ENCODE measurements around the gene MGLL.

The MGLL gene

DNA sequence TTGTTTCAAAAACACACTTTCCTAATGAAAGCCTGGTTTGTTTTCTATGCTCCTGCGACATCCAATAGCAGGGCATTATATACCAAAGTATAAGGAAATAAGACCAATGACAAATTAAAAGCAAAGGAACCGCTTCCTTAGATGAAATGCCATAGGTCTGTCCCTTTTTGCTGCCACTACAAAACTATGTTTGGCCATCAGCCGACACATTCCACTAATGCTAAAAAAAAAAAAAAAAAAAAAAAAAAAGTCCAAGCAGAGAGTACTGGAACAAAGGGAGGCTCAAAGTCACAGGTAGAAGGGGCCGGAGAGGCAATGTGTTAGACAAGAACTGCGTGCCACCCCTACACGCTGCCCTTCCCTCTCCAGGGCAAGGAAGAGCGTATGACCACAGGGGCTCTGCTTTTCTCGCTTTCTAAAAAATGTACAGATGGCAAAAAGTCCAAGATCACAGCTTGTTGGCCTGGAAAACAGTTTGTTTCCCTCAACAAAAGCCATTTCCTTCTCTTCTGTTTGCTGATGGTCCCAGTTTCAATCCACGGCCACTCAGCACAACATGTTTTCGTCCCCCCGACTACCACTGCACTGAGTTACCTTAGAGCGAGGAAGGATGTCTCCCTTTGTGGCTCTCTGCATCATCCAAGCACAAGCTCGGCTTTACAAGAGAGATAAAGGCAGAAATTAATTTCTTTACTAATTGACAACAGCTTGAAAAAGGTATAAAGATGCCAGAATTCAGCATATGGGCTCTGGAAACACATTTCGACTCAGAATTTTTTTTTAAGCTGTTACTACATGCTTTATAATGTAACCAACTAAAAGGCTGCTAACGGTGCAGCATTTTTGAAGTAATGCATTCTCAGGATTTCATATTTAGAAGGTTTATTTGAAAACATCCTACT is 78.7 kb downstream of the MGLL start:
- DNase-seq (ENCODE audit: extremely low read depth in 1 of 2, low read depth in 1 of 2) = no peak

DNA sequence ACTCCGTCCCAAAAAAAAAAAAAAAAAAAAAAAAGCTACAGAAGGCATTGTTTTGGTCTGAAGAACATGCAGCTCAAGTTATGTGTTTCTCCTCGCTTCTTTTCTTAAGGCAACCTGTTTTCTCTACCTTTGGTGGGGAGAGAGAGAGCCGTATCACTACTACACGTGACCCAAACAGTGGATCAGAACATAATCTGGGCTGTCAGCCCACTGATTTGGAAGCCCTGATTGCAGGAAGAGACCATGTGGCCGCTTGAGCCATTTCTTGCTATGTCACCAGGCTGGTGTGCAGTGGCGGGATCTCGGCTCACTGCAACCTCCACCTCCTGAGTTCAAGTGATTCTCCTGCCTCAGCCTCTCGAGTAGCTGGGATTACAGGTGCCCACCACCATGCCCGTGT is 79.7 kb downstream of the MGLL start:
- no peak for DNase-seq (ENCODE audit: extremely low read depth in 1 of 2, low read depth in 1 of 2)

DNA sequence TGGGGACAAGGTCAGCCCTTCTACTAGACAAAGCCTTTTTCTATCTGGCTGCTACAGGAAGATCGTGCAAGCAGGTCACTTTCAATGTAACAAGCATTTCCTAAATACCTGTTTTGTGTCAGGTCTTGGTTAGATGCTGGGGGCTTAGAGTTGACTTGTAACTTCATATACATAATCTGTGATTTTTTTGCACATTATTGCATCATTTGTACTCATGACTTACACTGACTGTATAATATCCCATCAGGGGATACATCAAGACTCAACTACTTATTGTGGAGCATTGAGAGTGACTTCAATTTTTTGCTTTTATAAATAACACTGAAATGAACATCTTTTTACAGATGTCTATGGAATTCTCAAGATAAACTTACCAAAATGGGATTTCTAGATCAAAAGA is 80.6 kb downstream of the MGLL start:
- no peak for DNase-seq (ENCODE audit: extremely low read depth in 1 of 2, low read depth in 1 of 2)

DNA sequence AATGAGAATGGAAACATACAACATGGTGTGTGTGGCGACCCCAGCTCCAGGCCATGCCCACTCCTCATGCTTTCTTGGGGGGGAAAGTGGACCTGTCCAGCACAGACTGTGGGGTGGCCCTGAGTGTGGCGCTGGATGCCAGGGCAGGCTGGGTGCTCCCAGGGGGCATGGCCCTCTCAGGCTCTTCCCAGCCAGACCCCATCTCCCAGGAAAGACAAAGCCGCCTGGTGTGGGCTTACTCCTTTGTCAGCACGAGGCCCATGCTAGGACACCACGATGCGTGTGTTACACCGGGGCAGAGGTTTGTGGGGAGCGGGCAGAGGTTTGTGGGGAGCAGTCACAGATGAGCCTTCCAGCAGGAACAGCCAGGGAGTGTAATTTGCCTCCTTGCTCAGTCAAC is 81.1 kb downstream of the MGLL start:
- DNase-seq (ENCODE audit: extremely low read depth in 1 of 2, low read depth in 1 of 2) = no peak

DNA sequence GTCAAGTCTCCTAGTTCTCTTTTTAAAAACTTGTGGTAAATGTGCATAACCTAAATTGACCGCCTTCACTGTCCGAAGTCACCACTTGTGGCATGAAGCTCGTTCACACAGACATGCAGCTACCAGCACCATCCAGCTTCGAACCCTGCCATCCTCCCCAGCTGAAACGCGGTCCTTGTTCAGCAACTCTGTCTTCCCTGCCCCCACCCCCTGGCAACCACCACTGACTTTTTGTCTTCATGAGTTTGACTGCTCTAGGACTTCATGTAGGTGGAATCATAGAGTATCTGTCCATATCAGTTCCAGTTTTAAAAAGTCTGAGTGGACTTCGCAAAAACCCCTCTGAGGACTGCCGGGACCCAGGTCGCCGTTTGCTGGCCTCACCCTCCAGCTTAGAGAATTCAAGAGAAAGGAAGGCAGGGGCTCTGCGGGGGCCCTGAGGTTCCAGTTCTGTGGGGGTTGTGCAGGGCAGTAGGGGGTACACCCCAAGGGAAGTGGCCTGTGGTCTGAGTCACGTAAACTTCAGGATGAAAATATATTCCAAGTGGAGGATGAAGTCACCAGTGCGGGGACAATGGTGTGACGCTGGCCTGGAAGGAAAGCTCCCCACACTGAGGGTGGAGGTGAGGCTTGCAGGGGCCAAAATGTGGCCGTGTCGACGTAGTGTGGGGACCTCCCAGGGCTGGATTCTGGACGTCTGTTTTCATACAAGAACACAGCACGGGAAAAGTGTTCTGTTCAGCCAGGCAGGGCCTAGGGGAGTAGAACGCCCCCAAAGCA is 82.0 kb downstream of the MGLL start:
- DNase-seq (ENCODE audit: extremely low read depth in 1 of 2, low read depth in 1 of 2) = no peak

DNA sequence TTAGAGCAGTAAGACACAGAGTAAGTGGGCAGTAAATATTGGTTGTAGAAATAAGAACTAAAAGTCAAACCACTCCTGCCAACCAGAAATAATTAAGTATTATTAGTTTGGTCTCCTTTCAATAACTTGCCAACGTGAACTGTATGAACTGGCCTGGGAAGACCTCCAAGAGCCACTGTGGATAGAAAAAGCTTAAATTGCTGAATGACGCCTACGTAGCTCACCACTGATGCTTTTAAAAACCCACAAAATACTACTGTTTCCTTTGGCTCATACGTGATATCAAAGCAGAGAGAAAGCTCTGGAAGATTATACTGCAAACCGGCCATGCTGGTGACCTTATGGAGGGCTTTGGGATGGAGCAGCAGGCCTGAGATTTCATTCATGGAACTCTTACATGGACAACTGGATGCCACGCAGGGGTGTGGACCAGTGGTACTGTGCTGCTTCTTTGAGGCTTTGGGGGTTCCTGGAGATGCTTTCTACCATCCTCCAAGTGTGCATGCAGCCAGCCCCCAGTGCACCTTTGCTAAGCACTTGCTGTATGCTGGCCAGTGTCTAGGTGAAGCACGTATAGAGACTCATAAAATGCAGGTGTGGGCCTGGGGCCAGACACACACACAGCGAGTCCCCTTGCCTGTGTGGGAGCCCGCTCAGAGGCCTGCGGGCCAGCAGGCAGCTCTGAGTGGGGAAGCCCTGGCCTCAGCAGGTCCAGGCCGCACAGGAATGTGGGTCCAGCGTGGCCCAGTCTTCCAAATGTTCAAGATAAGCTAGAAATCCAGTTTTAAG is 82.8 kb downstream of the MGLL start:
- no peak for DNase-seq (ENCODE audit: extremely low read depth in 1 of 2, low read depth in 1 of 2)

DNA sequence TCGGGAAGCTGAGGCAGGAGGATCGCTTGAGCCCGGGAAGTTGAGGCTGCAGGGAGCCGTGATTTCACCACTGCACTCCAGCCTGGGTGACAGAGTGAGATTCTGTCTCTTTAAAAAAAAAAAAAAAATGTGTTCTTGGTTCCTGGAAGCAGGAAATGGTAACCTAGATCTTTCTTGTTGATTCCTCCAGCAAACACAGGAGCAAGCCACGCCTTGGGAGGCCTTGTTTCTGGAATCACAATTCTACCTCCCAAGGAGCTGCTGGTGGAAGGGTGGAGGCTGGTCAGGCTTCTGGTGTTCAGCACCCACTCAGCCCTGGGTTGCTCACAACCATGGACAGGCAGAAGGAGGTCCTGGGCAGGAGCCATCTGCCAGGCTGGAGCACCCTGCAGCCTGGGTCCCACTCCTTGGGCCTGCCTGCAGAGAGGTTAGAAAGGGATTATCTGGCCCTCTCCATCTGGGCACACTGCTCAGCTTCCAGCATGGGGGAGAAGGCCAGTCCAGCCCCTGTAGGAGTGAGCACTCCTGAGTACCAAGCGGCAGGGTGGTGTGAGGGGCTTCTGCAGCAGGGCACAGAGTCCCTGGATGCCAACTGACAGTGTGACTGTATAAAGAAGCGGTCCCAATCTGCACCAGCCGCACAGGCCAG is 84.0 kb downstream of the MGLL start:
- DNase-seq (ENCODE audit: extremely low read depth in 1 of 2, low read depth in 1 of 2) = no peak

DNA sequence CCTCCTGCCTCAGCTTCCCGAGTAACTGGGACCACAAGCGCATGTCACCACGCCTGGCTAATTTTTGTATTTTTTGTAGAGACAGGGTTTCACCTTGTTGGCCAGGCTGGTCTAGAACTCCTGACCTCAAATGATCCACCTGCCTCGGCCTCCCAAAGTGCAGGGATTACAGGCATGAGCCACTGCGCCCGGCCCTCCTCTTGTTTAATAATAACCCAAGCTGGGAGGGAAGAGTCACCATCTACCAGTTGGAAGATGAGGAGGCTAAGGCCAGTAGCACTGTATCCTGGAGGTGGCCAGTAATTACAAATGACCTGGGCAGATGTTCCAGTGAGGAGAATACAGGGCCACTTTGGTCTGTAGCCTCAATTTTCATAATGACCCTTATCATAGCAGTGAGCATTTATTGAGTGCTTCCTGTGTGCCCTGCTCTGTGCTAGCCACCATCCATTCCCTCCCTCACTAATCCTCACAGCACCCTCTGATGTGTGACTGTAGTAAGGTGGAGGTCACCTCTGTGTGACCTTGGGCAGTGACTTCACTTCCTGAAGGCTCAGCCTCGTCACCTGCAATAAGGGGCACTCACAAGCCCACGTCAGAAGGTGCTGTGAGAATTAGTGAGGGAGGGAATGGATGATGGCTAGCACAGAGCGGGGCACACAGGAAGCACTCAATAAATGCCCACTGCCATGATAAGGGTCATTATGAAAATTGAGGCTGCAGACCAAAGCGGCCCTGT is 85.3 kb downstream of the MGLL start:
- no peak for DNase-seq (ENCODE audit: extremely low read depth in 1 of 2, low read depth in 1 of 2)

DNA sequence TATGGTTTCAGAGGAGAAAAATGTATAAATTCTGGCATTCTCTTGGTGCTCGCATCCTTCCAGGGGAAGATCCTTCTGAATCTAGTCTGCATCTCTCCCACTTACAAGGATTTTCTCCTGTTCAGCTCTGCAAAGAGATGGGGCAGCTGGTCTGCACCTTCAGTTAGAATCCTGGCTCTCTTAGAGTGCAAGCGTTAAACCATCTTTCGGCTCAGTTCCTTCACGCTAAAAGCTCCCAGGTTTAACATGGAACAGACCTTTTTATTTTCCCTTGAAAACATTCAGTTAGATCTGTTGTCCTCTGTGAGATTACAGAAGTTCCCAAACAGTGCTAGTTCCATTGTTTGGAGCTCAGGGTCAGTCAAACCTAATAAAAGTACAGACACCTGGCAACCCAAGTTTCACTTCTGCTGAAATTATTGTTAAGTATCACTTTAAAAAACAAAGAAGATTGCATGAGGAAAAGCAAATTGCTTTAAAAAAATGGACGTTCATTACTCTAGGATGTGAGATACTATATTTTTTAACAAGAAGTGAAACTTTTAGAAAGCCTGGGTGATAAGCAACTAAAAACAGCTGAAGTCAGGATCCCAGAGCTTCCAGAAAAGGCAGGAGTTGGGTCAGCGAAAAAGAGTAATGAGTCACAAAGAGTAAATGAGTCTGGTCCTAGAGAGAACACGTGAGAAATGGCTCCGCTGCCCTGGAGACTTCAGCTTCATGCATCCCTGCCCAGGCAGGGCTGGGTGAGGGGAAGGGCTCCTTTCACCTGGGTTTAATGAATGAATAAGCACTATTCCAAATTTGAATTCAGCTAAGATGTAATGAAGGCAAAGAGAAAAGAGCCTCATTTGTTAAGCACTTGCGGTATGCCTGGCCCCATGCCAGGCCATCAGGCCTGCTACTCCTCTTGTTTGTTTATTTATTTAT is 86.3 kb downstream of the MGLL start:
- DNase-seq (ENCODE audit: extremely low read depth in 1 of 2, low read depth in 1 of 2) = no peak

DNA sequence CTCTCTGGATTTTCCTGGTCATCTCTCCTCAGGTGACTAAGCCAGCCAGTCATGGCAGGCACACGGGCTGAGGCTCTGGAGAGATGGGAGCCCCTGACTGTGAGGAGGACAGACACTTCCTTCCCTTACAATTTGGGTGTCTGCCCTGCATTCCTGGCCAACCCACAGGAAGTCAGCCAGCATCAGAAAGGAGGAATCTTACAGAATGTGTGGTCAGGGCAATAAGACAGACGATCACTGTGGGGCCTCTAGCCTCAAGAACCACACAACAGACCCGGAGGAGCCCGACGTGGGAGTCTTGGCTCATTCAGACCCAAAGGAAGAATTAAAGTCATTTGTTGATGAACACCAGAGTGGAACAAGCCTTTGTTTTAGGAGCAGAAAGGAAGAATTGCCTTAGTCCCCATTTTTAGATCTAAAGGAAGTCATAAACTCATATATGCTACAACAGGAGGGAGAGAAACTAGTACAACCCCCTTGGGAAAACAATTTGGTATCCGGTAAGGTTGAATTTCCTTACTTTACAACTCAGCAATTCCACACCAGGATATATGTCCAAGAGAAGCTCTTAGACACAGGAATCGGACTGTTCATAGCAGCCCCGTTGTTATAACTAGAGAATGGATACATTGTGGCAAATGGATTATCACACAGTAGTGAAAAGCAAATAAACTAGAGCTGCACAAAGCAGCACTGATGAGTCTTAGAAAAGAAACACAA is 87.4 kb downstream of the MGLL start:
- no peak for DNase-seq (ENCODE audit: extremely low read depth in 1 of 2, low read depth in 1 of 2)

DNA sequence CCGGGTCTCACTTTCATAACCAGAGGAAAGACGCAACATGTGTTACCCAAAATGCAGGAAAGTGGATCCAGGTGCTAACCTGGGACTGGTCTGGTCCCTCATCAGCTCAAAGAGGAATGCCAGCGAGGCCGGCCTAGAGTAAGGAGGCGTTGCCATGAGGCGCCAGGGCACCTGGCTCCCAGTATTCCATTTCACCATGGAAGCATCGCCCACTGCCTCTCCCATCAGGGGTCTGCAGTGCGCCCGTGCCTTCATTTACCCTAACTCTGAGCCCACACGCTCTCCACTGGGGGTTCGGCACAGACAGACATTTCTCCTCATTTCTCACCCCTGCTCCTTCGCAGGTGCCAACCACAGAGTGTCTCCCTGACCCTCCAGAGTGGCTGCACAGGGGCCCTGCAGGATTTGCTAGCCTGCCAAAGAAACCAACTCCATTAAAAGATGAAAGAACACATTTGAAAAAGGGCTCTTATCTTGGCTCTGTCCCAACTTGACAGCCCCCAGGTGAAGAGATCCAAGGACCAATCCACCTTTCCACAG is 88.1 kb downstream of the MGLL start:
- no peak for DNase-seq (ENCODE audit: extremely low read depth in 1 of 2, low read depth in 1 of 2)

DNA sequence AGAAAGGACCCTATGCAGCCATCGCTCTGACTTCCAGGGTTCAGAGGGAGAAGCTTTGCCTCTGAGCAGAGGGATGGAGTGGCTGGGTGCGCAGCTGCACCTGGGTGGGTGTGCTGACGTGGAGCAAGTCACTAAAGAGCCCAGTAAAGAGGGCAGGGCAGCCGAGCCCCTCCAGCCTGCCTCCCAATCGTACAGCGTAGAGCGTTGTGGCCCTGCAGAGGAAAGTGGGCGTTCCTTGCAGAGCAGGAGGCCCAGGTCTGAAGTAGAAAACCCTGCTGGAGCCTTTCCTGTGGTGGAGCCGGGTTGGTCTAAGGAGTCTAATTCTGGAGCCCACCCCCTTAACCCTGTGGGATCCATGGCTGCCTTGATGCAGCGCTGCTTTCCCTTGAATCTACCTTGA is 88.5 kb downstream of the MGLL start:
- DNase-seq (ENCODE audit: extremely low read depth in 1 of 2, low read depth in 1 of 2) = no peak

DNA sequence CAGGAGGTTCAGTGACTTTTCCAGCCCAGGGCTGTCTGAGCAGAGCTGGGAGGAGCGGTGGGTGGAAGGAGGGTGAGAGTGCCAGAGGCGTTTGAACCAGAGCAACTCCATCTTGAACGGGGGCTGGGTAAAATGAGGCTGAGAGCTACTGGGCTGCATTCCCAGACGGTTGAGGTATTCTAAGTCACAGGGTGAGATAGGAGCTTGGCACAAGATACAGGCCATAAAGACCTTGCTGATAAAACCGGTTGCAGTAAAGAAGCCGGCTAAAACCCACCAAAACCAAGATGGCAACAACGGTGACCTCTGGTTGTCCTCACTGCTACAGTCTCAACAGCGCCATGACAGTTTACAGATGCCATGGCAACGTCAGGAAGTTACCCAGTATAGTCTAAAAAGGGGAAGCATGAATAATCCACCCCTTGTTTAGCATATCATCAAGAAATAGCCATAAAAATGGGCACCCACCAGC is 89.4 kb downstream of the MGLL start:
- DNase-seq (ENCODE audit: extremely low read depth in 1 of 2, low read depth in 1 of 2) = no peak

DNA sequence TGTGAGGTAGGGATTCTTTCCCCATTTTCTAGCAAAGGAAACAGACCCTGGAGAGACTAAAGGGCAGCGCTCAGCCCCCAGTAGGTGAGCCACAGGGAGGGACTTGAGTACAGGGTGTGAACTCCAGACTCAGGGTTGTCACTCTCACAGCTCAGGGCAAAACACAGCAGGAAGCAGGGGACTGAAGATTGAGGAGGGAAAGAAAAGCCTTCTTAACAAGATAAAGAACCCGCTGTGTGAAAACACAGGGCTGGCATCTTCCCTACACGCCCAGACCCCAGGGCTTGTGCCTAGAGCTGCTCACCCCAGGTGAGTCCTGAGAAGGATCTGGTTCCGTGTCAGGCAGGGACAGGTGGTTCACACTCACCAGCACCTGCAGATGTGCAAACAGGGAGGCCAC is 90.0 kb downstream of the MGLL start:
- no peak for DNase-seq (ENCODE audit: extremely low read depth in 1 of 2, low read depth in 1 of 2)

DNA sequence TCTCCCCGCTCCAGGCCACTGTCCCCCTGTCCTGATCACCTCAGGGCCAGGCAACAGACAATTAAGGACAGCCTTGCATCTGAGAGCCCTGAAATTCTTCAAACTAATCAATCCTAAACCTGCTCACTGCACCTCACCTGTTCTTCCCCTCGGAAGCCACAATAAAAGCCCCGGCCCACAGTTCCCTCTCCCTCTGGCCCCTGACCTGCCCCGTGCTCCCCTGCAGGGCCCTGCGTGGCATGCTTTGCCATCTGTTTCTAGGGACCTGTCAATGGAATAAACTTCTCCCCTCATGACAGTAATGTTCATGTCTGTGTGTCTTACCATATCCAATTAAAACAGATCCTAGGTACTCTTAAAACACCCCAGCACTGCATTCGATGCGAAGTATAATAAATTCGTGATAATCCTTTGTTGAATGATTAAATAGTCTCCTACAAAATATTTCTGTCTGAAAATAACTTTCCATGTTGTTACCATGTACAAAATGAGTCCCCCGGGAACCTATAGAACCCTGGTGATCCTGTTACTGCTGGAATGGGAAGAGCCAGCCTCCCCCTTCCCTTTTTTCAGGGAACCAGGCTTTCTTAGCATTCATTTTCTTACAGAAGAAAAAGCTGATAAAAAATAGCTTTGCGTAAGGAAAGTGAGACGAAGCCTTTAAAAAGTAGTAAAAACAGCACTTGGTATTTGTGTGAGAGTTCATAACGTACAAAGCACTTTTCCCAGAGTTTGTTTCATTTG is 90.6 kb downstream of the MGLL start:
- no peak for DNase-seq (ENCODE audit: extremely low read depth in 1 of 2, low read depth in 1 of 2)

DNA sequence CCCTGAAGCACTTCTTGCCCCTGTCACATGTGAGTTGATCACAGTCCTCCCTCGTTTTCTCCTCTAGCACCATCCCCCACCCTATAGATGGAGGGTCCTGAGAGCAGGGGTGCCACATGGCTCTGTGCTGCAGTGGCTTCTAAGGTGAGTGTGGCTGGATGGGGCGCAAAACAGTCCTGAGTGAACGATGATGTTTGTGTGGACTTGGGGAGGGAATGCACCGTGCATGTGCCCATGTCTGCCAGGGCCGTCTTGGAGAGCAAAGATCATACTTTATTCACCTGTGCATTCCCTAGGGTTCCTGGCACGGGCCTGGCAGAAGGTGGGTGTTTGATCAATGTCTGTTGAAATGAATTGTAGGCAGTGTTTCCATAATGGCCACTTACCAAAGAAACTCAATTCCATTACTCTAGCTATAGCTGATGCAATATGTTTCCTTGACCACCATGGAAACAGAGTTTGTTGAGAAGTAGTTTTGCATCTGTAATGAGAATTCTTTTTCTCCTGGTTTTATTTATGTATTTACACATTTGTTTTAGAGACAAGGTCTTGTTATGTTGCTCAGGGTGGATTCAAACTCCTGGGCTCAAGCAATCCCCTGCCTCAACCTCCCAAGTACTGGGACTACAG is 91.5 kb downstream of the MGLL start:
- DNase-seq (ENCODE audit: extremely low read depth in 1 of 2, low read depth in 1 of 2) = no peak

DNA sequence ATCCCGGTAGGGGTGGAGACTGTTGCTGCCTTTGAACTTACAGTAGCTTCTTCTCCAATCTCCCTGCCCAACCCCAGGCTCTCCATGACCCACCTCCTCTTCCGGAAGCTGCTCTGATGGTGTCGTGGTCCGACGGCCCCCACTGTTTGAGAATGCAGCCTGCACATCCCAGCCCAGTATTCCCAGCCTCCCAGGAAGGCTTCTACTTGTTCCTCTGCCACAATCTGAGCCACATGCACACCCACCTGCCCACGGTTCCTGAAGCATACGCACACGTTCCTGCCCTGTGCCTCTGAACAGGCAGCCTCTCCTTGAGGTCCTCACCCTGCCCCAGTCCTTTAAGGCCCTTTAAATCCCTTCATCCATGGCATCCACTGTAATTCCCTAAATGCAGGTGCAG is 92.1 kb downstream of the MGLL start:
- DNase-seq (ENCODE audit: extremely low read depth in 1 of 2, low read depth in 1 of 2) = no peak

Data from activated CD8-positive, alpha-beta memory T cell treated with anti-CD3 and anti-CD28 coated beads for 1 hour (primary cell).